Measurements from ENCODE around the gene ANKRD63.

Gene ANKRD63

DNA sequence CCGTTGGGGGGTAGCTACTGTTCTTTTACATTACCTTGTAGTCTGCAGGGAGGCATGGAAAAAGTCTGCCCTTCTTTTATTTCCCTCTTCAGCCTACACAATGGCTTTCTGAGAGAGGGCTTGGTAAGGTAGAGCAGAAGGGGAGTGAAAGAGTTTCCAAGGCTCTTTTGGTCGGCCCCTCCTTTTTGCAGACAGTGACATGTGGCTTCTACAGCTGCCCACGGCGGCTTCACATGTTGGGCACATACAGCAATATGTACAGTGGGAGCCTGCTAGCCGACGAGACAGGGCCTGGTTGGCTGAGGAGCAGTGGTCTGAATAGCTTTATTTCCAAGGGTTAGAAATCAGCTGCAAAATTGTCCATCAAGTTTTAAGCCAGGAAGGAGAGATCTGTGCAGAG, 44.6 kb upstream of the ANKRD63 start:
- Histone ChIP-seq H3K36me3 (ENCODE audit: insufficient read depth, low read length) (peaks cover 8% of the 10 kb centered on the region), H3K4me3 (peak overlapping the region; percentile 77), H3K9ac (ENCODE audit: insufficient read length) (peak overlapping the region; percentile 63), H3K27ac (peak overlapping the region; percentile 92), H3K9me3 (ENCODE audit: low read depth, low read length) (no peaks in the 10 kb centered on the region)
- DNase-seq (ENCODE audit: low read depth, low spot score): no peak
- no peak for TF ChIP-seq FOXP2 (optimal IDR thresholded peaks at IDR 0.05; ENCODE audit: control extremely low read depth, extremely low read length, insufficient read depth)
- no peak for TF ChIP-seq POLR2AphosphoS5 (IDR thresholded peaks at IDR 0.05; ENCODE audit: borderline replicate concordance, low read depth, low read length)

DNA sequence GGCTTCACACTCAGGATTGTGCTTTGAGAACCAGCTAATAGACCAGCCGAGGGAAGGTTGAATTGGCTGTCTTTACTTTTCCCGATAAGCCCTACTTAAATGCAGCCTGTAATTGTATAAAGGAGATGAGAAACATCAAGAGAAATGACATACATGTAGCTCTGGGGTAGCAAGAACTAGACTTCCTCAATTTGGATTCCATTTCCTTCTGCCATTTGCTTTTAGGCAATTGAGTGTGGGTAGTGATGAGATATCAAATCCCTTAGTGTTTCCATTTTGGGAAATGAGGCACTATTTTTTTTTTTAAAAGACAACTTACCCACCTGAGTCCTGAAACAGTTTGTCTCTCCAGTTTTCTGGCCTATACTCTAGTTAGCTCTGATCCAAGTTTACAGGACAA, 42.8 kb upstream of the ANKRD63 start:
- no peak for DNase-seq (ENCODE audit: low read depth, low spot score)
- H3K36me3 ChIP-seq (ENCODE audit: insufficient read depth, low read length): peaks cover 8% of the 10 kb centered on the region
- TF ChIP-seq EZH2 (IDR thresholded peaks at IDR 0.05) (no peak), FOXP2 (optimal IDR thresholded peaks at IDR 0.05; ENCODE audit: control extremely low read depth, extremely low read length, insufficient read depth) (no peak), POLR2AphosphoS5 (IDR thresholded peaks at IDR 0.05; ENCODE audit: borderline replicate concordance, low read depth, low read length) (no peak)
- H3K9me3 ChIP-seq (ENCODE audit: low read depth, low read length): no peaks in the 10 kb centered on the region
- H3K4me3 ChIP-seq: peak overlapping the region; percentile 77
- H3K9ac ChIP-seq (ENCODE audit: insufficient read length): peak overlapping the region; percentile 51
- H3K27ac ChIP-seq: no peak overlapping the region

DNA sequence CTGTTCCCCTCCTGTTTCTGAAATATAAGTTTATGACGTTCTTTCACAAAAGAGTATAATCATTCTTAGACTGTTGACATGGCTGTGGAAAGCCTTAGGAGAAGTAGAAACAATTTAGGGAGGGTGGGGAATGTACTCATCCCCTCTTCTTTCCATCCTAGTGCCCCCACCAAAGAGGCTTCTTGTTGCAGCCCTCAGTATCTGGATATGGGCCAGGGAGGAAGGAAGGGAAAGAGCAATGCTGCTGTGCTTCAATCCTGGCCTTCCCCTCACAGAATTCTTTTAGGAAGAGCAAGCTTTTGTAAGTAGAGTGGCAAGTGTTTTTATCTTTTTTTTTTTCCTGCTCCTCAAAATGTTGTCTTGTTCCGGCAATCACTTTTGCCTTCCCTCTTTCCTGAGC, 42.3 kb upstream of the ANKRD63 start:
- peak overlapping the region; percentile 51 for H3K9ac ChIP-seq (ENCODE audit: insufficient read length)
- peak overlapping the region; percentile 77 for H3K4me3 ChIP-seq
- no peak for DNase-seq (ENCODE audit: low read depth, low spot score)
- no peaks in the 10 kb centered on the region for H3K9me3 ChIP-seq (ENCODE audit: low read depth, low read length)
- H3K36me3 ChIP-seq (ENCODE audit: insufficient read depth, low read length): peaks cover 8% of the 10 kb centered on the region
- TF ChIP-seq POLR2AphosphoS5 (IDR thresholded peaks at IDR 0.05; ENCODE audit: borderline replicate concordance, low read depth, low read length): no peak
- no peak for TF ChIP-seq EZH2 (IDR thresholded peaks at IDR 0.05)
- no peak for TF ChIP-seq FOXP2 (optimal IDR thresholded peaks at IDR 0.05; ENCODE audit: control extremely low read depth, extremely low read length, insufficient read depth)
- H3K27ac ChIP-seq: no peak overlapping the region

DNA sequence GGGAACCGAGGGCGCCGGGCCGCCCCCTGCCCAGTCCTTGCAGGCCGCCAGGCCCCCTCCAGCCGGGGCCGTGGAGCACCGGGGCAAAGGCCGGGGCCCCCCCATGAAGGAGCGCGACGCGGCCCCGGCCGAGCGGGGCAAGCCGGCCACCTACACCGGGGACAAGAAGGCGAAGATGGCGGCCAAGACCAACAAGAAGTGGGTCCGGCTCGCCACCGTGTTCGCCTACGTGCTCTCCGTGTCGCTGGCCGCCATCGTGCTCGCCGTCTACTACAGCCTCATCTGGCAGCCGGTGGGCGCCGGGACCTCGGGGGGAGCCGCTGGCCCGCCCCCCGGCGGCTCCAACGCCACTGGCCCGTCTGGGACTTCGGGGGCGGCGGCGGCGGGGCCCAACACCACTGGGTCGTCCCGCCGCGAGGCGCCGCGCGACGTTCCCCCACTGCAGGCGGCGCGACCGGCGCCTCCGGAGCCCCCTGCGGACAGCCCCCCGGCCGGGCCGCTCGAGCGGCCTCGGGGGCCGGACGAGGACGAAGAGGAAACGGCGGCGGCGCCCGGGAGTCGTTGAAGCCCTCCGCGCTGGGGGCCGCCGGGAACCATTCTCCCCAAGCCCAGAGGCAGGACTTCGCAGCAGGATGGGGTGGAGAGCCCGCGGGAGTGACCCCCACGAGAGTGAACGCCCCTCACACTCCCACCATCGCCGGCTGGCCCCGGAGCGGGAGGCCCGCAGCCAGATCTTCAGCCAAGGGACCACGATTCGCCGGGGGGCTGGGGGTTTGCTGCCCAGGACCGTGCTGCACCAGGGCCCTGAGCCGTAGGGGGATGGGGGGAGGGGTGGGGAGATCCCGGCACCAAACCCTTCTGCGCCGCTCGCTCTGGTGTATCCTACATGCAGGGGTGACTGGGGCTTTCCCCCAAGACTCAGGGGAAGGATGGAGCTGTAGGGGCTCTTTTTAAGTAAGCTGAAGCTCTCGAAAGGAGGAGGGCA, 41.4 kb upstream of the ANKRD63 start:
- TF ChIP-seq POLR2AphosphoS5 (IDR thresholded peaks at IDR 0.05; ENCODE audit: borderline replicate concordance, low read depth, low read length) (no peak), EZH2 (IDR thresholded peaks at IDR 0.05) (no peak), FOXP2 (optimal IDR thresholded peaks at IDR 0.05; ENCODE audit: control extremely low read depth, extremely low read length, insufficient read depth) (no peak)
- H3K9me3 ChIP-seq (ENCODE audit: low read depth, low read length): no peaks in the 10 kb centered on the region
- peak overlapping the region; percentile 51 for H3K9ac ChIP-seq (ENCODE audit: insufficient read length)
- 0 out of 2 replicates have a peak overlapping the region, but pooled peaks have one; percentile 17 for H3K27ac ChIP-seq
- peak overlapping the region; percentile 77 for H3K4me3 ChIP-seq
- DNase-seq (ENCODE audit: low read depth, low spot score): no peak
- H3K36me3 ChIP-seq (ENCODE audit: insufficient read depth, low read length): peaks cover 8% of the 10 kb centered on the region

DNA sequence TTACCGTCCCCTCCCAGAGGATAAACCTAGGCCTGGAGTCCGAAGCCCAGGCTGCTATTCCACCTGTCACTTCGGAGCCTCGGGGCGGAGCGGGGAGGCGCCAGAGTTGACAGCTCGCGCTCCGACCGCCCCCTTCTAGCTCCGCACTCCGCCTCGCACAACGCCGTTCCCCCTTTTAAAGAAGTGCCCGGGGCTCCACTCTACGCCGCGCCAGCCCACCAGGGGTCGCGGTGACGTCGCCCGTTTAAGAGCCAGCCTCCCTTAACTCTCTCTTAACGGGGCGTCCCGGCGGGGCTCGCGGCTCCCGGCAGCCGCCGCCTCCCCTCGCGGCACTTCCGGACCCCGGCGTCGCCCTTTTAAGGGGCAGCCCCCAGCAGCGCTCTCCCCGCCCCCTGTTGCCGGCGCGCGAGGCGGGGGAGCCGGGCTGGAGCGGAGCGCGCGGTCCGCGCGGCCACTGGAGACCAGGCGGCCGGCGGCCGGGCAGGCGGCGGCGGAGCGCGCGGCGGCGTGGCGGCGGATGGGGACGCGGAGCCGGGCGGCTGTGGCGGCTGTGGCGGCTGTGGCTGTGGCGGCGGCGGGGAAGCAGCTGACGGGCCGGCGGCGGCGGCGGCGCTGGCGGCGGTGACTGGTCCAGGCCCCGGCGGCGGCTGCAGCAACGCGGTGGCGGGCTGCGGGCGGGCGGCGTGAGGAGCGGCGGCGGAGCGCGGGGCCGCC, 40.5 kb upstream of the ANKRD63 start, which contains the start of gene INAFM2:
INAFM2 (plus strand) TSS at position 454 of the 714 bp plus-strand sequence. CDS start 364 bp downstream, outside the sequence.
- no peaks in the 10 kb centered on the region for H3K9me3 ChIP-seq (ENCODE audit: low read depth, low read length)
- peak within 1 kb of the TSS; percentile 92 for H3K27ac ChIP-seq
- H3K36me3 ChIP-seq (ENCODE audit: insufficient read depth, low read length): peaks cover 8% of the 10 kb centered on the region
- peak; percentile 81 for DNase-seq (ENCODE audit: low read depth, low spot score)
- H3K4me3 ChIP-seq: peak within 1 kb of the TSS; percentile 79
- H3K9ac ChIP-seq (ENCODE audit: insufficient read length): peak within 1 kb of the TSS; percentile 51
- TF ChIP-seq POLR2AphosphoS5 (IDR thresholded peaks at IDR 0.05; ENCODE audit: borderline replicate concordance, low read depth, low read length) (no peak; the same call in 1 of the 2 replicates), FOXP2 (optimal IDR thresholded peaks at IDR 0.05; ENCODE audit: control extremely low read depth, extremely low read length, insufficient read depth) (peak; percentile 15), EZH2 (IDR thresholded peaks at IDR 0.05) (no peak)

DNA sequence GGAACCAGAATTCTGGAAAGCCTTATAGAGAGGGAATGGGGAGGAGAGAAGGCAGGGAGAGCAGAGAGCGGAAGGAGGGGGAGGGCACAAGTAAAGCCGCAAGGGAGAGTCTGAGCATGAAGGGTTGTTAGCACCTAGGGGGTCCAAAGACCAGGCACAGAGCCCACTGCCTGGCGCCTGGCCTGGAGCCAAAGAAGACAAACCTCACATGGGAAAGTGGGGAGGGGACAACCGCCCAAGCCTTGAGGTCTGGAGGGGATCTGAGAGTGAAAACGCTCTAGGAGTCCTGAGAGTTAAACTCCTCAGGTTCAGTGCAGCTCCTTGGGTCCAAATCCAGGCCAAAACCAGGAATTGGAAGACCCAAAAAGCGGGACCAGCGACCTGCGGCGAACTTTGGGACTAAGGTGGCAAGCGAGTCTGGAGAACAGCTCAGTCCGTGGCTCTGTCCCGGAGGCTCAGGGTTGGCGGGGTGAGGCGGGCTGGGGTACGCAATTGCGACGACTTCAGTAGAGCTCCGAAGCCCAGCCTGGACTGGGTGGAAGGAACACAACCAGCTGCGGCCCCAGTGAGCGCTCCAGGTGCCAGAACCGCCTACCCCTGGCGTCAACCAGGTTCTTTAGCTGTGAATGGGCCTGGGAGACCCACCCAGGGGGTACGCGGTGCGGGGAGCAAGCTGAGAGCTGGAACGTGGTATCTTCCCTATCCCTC, 39.8 kb upstream of the ANKRD63 start:
- Histone ChIP-seq H3K36me3 (ENCODE audit: insufficient read depth, low read length) (peaks cover 8% of the 10 kb centered on the region), H3K27ac (peak overlapping the region; percentile 92), H3K9me3 (ENCODE audit: low read depth, low read length) (no peaks in the 10 kb centered on the region), H3K9ac (ENCODE audit: insufficient read length) (peak overlapping the region; percentile 14), H3K4me3 (peak overlapping the region; percentile 79)
- TF ChIP-seq EZH2 (IDR thresholded peaks at IDR 0.05) (no peak), POLR2AphosphoS5 (IDR thresholded peaks at IDR 0.05; ENCODE audit: borderline replicate concordance, low read depth, low read length) (no peak; the same call in 1 of the 2 replicates), FOXP2 (optimal IDR thresholded peaks at IDR 0.05; ENCODE audit: control extremely low read depth, extremely low read length, insufficient read depth) (no peak)
- DNase-seq (ENCODE audit: low read depth, low spot score): peak; percentile 56

DNA sequence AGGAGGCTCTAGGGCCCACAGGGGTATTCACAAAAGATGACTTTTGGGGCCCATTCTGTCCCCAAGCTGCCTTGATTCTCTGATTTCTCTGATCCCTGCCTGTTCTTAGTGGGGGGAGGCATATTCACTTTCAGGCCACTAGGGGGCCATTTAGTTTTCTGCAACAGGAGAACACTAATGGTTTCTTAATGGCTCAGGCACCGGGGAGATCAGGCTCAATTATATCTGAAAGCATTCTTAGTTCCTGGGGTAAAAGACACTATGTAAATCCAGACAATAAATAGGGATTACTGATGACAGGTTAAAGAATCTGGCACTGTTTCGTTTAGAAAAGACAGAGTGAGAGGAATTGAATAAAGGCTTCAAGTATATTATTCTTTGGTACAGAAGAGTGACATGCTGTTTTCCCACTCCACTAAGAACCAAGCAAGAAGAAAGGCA, 38.1 kb upstream of the ANKRD63 start:
- H3K27ac ChIP-seq: peak overlapping the region; percentile 81
- H3K36me3 ChIP-seq (ENCODE audit: insufficient read depth, low read length): no peaks in the 10 kb centered on the region
- TF ChIP-seq EZH2 (IDR thresholded peaks at IDR 0.05): no peak
- TF ChIP-seq POLR2AphosphoS5 (IDR thresholded peaks at IDR 0.05; ENCODE audit: borderline replicate concordance, low read depth, low read length): no peak
- TF ChIP-seq FOXP2 (optimal IDR thresholded peaks at IDR 0.05; ENCODE audit: control extremely low read depth, extremely low read length, insufficient read depth): no peak
- no peak overlapping the region; the same call in 1 of the 2 replicates for H3K4me3 ChIP-seq
- peak overlapping the region; percentile 34 for H3K9ac ChIP-seq (ENCODE audit: insufficient read length)
- H3K9me3 ChIP-seq (ENCODE audit: low read depth, low read length): no peaks in the 10 kb centered on the region
- DNase-seq (ENCODE audit: low read depth, low spot score): peak; percentile 56
